Stomach smooth muscle (tissue), 2 donors: ENCODE data around the gene SPAG9.
"Not testable (repeated sequence)": the region's sequence is repeated elsewhere in the genome, so short reads cannot be mapped to it uniquely, and the experiment has no call there.

Experiments used
- H3K27ac ChIP-seq: one replicate; pipeline ENCODE4 v1.7.0; 2013; ENCODE audit warnings: mild to moderate bottlenecking, low read length, inconsistent platforms
- H3K27me3 ChIP-seq, 2 donors: one replicate each; pipeline ENCODE4 v1.7.0; 2013; ENCODE audit warnings: low read length in 2 of 2; ENCODE audit not compliant: insufficient read depth in 2 of 2, control insufficient read depth in 1 of 2
- H3K36me3 ChIP-seq, 2 donors: one replicate each; pipeline ENCODE4 v1.7.0; 2013; ENCODE audit warnings: low read length in 2 of 2; ENCODE audit not compliant: control insufficient read depth in 2 of 2, insufficient read depth in 2 of 2
- H3K4me1 ChIP-seq: one replicate; pipeline ENCODE4 v1.7.0; 2013; ENCODE audit warnings: low read length; ENCODE audit not compliant: control insufficient read depth, insufficient read depth
- H3K4me3 ChIP-seq, 2 donors: one replicate each; pipeline ENCODE4 v1.7.0; 2013; ENCODE audit warnings: low read length in 2 of 2
- H3K9ac ChIP-seq, 2 donors: one replicate each; pipeline ENCODE4 v1.7.0; 2013; ENCODE audit warnings: low read length in 2 of 2, mild to moderate bottlenecking in 1 of 2
- H3K9me3 ChIP-seq, 2 donors: one replicate each; pipeline ENCODE4 v1.7.0; 2013; ENCODE audit warnings: low read length in 2 of 2; ENCODE audit not compliant: control insufficient read depth in 2 of 2
- donor health status: healthy.
- donor health status: Pancreatic carcinoma.

Gene SPAG9

GRCh38 chr17:50944054-50944901 lies 176.4 kb downstream of the SPAG9 start:
- H3K36me3 ChIP-seq: no peaks in the 10 kb centered on the region
- H3K9me3 ChIP-seq: no peaks in the 10 kb centered on the region
- H3K27me3 ChIP-seq: no peaks in the 10 kb centered on the region
- peaks cover 40% of the 10 kb centered on the region for H3K4me1 ChIP-seq
- H3K9ac ChIP-seq: peak overlapping the region; percentile 79 to 84
- peak overlapping the region; percentile 90 for H3K27ac ChIP-seq
- peak overlapping the region; percentile 57 to 72 for H3K4me3 ChIP-seq

GRCh38 chr17:50943575-50943933 lies 177.1 kb downstream of the SPAG9 start:
- Histone ChIP-seq H3K9me3 (no peaks in the 10 kb centered on the region), H3K27ac (peak overlapping the region; percentile 90), H3K36me3 (no peaks in the 10 kb centered on the region), H3K4me3 (peak overlapping the region; percentile 57 to 72), H3K9ac (peak overlapping the region; percentile 79 to 84), H3K27me3 (no peaks in the 10 kb centered on the region), H3K4me1 (peaks cover 33% of the 10 kb centered on the region)

- H3K9ac ChIP-seq, H3K27me3 ChIP-seq, H3K9me3 ChIP-seq, H3K36me3 ChIP-seq, H3K4me3 ChIP-seq: not testable (repeated sequence)
- Histone ChIP-seq H3K27ac (peak overlapping the region; percentile 90), H3K4me1 (peaks cover 25% of the 10 kb centered on the region)
These were observed 179.0 kb downstream of the SPAG9 start for GRCh38 chr17:50941676-50942048.

GRCh38 chr17:50939795-50940684 lies 180.6 kb downstream of the SPAG9 start:
- no peaks in the 10 kb centered on the region for H3K36me3 ChIP-seq
- H3K9me3 ChIP-seq: no peaks in the 10 kb centered on the region
- no peak overlapping the region for H3K9ac ChIP-seq
- H3K27ac ChIP-seq: no peak overlapping the region
- H3K27me3 ChIP-seq: no peaks in the 10 kb centered on the region
- no peak overlapping the region for H3K4me3 ChIP-seq
- H3K4me1 ChIP-seq: peaks cover 27% of the 10 kb centered on the region

GRCh38 chr17:50939542-50939794 lies 181.2 kb downstream of the SPAG9 start:
- no peaks in the 10 kb centered on the region for H3K36me3 ChIP-seq
- H3K4me3 ChIP-seq: no peak overlapping the region
- no peak overlapping the region for H3K9ac ChIP-seq
- peaks cover 22% of the 10 kb centered on the region for H3K4me1 ChIP-seq
- H3K27me3 ChIP-seq: no peaks in the 10 kb centered on the region
- no peaks in the 10 kb centered on the region for H3K9me3 ChIP-seq
- no peak overlapping the region for H3K27ac ChIP-seq

- Histone ChIP-seq H3K27ac (no peak overlapping the region), H3K27me3 (no peaks in the 10 kb centered on the region), H3K9me3 (no peaks in the 10 kb centered on the region), H3K4me3 (no peak overlapping the region), H3K36me3 (no peaks in the 10 kb centered on the region), H3K4me1 (peaks cover 17% of the 10 kb centered on the region), H3K9ac (no peak overlapping the region)
These were observed 181.7 kb downstream of the SPAG9 start for GRCh38 chr17:50938821-50939541.

GRCh38 chr17:50935996-50936266 lies 184.7 kb downstream of the SPAG9 start:
- Histone ChIP-seq H3K9me3 (no peaks in the 10 kb centered on the region), H3K4me3 (no peak overlapping the region), H3K27me3 (no peaks in the 10 kb centered on the region), H3K27ac (no peak overlapping the region), H3K36me3 (no peaks in the 10 kb centered on the region), H3K9ac (no peak overlapping the region), H3K4me1 (peaks cover 25% of the 10 kb centered on the region)

- H3K4me3 ChIP-seq: no peak overlapping the region
- H3K36me3 ChIP-seq: no peaks in the 10 kb centered on the region
- no peak overlapping the region for H3K9ac ChIP-seq
- no peaks in the 10 kb centered on the region for H3K9me3 ChIP-seq
- no peak overlapping the region for H3K27ac ChIP-seq
- no peaks in the 10 kb centered on the region for H3K27me3 ChIP-seq
- H3K4me1 ChIP-seq: peaks cover 29% of the 10 kb centered on the region
These were observed 185.3 kb downstream of the SPAG9 start for GRCh38 chr17:50935221-50935995.

- H3K9ac ChIP-seq: no peak overlapping the region
- H3K27ac ChIP-seq: no peak overlapping the region
- H3K4me3 ChIP-seq: no peak overlapping the region
These were observed 185.9 kb downstream of the SPAG9 start for GRCh38 chr17:50934672-50935220.

GRCh38 chr17:50934161-50934560 lies 186.5 kb downstream of the SPAG9 start:
- no peaks in the 10 kb centered on the region for H3K9me3 ChIP-seq
- H3K36me3 ChIP-seq: no peaks in the 10 kb centered on the region
- H3K27ac ChIP-seq: no peak overlapping the region
- H3K27me3 ChIP-seq: no peaks in the 10 kb centered on the region
- H3K4me3 ChIP-seq: no peak overlapping the region
- H3K4me1 ChIP-seq: peaks cover 41% of the 10 kb centered on the region
- no peak overlapping the region for H3K9ac ChIP-seq

More at GRCh38 chr17:50934672-50935220, 185.9 kb downstream of the SPAG9 start:
- H3K9me3 ChIP-seq: no peaks in the 10 kb centered on the region
- no peaks in the 10 kb centered on the region for H3K36me3 ChIP-seq
- no peaks in the 10 kb centered on the region for H3K27me3 ChIP-seq
- H3K4me1 ChIP-seq: peaks cover 35% of the 10 kb centered on the region
